Stimulated activated CD4-positive, alpha-beta T cell treated with anti-CD3 and anti-CD28 coated beads, Interleukin-12 subunit alpha, Interleukin-12 subunit beta, amount 100 ng/mL, for 4 hours (primary cell): Measurements from ENCODE around the gene CSRNP3.
"Not testable (repeated sequence)": the region's sequence is repeated elsewhere in the genome, so short reads cannot be mapped to it uniquely, and the experiment has no call there.

Source experiments
- DNase-seq: peaks from one replicate; pipeline ENCODE4 v3.0.0-alpha.2; 2020

Gene CSRNP3

DNA sequence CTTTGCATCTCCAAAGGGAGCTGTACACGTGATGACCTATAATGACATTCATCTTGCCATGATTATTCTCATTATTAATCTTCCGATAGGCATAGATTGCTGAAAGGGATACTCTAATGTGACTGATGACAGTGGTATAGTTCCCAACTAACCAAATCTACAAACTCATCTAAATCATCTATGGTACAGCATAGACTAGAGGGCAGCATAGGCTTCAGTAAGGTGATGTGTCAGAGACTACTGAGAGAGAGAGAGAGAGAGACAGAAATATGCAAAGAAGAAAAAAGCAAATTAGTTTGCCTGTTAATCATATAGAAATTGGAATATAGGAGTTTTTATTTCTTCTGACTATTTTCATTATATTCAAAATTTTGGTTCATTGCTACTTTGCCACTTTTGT, 89.3 kb downstream of the CSRNP3 start:
- no peak for DNase-seq

DNA sequence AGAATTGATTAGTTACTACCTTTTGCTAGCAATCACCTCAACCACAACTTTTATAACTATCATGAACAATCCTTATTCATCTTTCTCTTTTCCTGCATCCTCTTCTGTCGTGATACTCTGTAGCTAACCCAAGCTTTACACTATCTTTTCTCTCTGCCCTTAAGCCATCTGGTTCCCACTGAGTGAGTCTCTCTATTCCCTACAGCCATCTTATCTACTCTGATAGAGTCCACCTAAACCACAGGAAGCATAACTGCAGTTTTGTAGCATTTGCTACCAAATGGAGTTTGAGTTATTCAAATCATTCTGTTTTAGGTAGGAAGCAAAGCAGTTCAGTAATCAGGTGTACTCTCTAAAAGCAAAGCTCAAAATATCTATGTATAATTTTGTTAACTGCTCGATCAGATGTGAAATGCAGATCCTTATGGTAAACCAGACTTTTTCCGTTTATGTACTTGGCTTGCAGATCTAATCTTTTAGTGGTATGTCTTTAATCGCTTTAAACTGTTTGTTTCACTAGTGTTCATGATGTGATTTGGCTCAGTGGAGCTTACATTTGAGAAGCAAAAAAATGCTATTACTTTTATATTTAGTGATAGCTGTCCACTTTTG, 91.0 kb downstream of the CSRNP3 start:
- no peak for DNase-seq

DNA sequence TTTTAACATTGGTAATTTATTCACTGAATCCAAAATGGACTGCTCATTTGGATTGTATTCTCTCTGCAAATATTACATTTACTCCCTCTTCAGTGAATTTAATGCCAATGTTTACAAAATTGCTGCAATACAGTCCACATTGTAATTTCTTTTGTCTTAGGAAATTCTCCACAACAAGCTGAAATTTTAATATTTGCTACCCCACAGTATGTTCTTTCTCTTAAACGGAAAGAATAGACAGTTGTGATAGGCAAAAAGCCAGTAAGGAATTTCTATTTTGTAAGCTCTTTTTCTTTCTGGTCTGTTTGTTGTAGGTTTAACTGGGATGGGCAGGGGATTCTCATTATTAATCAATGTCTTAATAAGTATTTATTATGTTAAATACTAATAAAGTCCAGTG, 92.0 kb downstream of the CSRNP3 start:
- DNase-seq = no peak

DNA sequence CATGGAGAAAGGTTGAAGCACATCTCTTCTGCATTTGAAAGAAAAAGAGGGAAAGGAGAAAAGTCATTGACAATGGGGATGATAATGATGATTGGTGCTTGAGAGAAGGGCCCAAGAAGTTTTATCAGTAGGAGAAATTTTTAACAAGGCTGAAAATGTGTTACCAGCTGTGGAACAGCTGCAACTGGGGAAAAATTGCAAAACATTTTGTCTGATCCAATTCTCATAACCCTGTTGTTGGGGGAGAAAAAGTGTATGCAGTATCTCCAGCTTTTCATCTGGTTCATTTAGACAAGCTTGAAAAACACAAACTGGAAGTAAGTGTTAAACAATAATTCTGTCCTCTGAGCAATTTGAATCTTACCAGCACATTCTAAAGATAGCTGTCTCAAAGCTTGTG, 92.7 kb downstream of the CSRNP3 start:
- no peak for DNase-seq

DNA sequence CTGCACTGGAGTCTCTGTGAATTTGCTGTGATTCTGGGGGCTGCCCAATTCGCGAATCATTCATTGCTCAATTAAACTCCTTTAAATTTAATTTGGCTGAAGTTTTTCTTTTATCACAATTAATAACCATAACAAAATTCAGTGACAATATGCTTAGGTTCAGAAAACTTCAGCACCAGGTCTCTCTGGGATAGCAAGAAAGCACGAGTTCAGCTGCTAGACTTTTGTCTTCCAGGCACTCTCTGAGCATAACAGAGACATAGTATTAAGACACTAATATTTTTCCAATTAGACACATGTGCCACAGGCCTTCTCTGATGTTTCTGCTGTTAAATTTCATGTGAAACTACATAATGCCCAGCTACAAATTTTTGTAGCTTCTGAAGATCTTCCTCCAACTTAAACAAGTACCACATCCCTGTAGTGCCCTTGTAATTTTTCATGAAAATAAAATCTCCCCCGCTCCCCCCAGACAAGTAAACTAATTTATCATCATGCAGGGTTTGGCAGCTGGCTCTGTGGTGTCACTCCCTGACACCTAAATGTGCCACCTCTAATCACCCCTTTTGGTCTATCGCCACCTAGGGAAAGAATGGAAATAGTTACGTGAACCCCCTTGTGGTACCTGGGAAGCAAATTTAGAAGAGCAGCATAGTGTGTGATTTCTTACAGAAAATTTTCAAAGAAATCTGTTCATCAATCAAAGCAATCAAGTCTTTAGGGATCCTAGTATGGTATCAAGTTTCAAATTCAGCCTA, 94.1 kb downstream of the CSRNP3 start:
- DNase-seq = no peak

DNA sequence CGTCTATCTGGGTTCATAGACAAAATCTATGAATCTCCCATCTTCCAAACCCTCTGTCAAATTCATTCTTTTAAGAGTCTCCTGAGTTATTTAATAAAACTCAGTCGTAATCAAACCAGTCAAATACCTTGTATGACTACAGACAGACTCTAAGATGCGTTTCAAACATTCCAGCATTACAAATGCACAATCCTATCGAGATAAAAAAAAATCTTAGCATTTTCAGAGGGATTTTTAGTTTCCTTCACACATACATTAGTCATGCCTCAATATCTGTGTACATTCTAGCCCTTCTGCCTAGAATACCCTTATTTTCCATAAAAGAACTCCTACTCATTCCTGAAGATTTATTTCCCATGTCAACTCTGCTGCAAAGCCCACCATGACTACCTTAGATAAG, 96.5 kb downstream of the CSRNP3 start:
- DNase-seq = no peak

DNA sequence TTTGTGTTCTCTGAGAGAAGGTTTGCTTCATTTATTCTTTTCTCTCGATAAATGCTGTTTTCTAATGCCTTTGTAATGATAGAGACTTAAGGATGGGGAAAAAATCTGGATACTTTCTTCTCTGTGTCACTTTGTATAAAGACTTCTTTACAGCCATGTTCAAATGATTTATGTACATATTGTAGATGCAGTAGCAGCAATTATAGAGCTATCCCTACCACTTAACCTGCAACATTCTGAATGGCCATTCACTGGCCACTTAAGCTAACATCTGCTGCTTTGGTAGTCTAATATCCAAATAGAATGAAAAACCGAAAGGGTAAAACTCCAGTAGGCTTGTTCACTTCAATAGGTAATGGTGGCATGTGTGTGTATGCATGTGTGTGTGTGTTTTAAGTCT, 97.8 kb downstream of the CSRNP3 start:
- no peak for DNase-seq

DNA sequence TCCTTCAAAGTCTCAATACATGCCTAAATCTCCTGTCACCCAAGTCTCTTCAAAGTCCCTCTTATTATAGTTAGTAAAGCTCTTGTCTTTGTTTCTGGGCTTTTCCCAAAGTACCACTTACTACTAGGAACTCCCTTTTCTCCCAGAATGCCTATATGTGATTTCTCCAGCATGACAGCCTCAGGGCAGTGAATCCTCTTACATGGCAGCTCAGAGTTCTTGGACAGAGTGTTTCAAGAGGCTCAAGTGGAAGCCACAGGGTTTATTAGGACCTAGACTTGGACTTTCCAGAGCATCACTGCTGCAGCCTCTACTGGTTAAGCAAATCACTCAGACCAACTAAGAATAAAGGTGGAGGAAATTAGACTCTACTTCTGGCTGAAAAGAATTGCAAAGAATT, 98.9 kb downstream of the CSRNP3 start:
- no peak for DNase-seq

DNA sequence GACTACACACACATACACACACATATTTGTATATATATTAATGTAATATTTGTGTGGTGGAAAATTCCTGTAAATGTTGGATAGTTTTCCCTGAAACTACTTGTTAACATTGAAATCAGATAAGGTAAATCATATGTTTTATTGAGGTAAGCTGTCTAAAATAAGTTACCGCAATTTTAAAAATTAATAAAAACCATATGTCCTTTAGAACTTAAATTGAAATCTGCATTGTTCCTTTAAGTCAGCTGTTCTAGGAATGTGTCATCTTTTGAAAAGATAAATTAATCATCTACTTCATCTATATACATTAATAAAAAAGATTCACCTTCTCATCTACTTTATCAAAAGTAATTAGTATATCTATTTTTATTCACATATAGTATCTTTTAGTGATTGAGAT, 102.0 kb downstream of the CSRNP3 start:
- DNase-seq = no peak

DNA sequence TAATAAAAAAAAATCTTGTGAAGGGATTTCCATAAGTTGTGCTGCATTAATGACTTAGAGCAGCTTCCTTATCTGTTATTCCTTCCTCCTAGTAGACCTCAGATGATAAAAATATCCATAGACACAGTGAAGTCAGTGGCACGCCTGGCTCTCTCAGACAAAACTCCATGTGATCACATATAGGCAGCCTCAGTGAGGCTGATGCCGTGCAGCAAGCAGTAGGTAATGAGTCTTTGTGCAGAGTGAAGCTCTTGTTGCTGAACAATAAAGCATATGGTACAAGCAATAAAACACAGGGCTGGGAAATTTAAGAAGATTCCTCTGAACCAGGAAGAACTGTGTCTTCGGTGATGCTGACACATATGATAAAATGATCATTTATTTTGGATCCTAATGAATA, 102.7 kb downstream of the CSRNP3 start:
- DNase-seq = no peak

DNA sequence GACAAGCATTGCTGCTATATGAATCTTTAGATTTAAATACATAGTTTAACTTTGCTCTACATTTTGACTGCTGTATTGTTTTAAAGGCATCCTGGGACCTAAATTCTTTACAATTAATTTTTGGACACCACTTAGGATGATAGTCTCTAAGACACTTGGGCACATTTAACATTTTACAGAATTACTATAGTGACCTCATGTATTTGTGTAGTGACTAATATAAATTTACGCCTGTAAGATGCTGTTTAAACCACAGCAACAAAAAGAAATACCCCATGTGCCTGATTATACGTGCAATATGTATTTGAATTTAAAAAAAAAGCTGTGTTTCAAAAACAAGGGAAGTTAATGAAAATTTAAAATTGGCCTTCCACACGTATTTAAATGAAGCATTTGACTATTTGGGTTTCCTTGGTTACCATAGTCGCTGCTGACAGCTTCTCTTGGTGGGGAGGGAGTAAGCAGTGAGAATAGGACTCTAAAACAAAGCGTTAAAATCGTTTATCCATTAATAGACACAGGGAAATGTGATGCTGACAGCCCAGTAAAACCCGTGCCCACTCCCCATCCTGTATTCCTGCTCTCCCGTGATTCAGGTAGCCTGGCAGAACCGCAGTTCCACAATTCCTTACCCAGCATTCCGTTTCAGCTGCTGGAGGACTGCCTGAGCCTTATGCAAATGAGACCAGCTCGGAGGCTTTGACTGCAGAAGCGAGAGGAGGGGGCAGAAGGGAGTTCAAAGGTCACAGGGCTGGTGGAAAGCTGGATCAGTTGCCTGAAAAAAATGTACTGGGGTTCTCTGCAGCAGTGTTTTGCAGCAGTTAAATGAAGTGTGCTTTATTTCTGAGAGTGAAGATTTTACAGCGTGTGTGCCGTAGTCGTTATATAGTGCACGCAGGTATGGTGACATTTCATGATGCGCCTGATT, 104.3 kb downstream of the CSRNP3 start:
- no peak for DNase-seq

DNA sequence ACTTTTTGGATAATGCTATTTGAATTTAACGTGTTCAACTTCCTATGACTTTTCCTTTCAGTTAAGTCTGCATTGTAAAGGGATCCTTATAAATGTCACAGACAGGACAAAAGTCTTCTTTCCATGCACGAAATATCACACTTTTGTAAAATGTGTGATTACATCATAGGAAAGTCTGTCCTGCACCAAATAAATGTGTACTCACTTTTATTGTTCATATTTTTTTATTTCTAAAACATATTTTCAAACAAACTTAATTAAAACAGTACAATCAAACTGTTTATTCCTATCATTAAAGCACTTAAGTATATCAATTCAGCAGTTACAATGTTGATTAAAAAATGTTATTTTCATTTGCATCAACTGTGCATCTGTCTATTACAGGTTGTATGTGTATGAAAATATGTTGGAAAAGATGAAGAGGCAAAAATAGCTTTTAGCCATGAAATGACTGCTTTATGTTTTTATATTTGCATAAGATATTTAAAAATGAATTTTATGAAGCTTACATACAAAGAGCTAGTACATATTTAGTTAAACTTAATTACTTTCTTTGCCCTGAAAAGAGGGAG, 105.6 kb downstream of the CSRNP3 start:
- DNase-seq = no peak

DNA sequence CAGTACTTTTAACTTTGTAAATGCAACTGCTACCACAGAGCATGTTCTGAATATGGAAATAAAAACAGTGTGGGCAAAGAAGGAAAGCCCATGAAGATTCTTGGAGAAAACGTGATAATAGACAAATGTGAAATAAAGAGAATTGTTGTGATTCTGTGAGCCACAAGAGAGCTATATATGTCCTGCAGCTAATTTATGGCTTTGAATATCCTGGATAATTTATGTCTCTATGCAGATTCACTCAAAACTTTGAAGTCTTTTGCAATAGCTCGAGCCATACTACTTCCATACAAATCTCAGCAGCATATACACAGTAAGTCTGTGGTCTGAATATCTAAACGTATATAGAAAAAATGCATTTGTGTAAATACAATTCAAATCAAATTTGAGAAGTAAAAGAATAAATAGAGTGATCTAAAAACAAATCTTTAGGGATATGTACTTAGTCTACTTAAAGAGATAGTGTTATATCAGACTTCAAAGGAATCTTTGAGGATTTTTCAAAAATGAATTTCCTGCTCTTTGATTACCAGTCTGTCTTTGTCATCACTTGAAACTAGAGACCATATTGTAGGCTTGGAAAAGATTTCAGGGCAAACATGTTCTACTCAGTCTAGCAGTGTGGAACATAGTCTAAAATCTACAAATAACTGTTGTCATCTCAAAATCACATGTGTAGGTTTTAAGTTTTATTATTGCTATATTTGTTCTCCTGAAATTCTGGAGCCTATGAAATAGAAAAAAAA, 107.1 kb downstream of the CSRNP3 start:
- no peak for DNase-seq

DNA sequence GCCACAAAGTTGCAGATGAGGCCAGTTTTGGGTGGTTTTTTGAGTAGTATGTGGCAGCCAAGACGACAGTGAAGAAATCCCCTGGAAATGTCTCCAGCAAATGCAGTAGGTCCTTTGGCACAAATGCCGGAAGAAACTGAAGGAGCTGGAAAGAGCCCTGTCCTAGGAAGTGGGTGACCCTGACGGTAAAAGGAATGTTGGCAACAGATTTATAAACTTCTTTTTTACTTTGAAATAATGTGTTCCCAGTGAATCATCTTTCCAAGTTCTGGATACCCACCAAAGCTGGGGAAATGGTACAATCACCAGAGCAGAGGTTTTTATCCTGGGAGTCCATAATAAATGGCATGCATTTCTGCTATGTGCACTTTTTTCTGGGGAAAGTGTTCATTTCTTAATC, 112.9 kb downstream of the CSRNP3 start:
- no peak for DNase-seq

DNA sequence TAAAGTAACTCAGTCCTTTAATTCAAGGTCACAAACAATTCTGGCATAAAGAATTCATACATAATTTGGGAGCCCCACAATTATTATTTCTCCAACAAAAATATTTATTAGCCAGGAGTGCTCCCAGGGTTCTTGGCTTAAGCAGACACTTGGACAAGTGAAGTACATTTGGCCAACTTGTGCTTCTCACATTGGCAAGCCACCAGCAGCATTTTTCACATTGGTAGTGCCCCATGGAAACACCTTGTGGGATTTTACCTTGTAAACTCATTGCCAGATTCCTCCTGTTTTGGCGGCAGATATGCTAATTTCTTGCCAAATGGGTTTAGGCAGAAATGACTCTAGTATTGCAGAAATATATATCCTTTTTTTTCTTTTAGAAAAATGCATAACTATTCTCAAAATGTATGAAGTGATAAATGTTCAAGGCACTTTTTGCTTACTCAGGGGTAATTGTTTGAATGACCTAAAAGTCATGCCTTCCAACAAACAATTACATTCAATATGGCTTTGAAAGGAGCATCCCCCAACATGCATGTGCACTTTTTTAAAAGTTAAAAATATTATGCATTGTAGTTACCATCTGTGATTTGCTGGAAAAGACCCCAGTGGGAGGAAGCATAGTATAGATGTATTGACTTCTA, 113.5 kb downstream of the CSRNP3 start:
- no peak for DNase-seq

DNA sequence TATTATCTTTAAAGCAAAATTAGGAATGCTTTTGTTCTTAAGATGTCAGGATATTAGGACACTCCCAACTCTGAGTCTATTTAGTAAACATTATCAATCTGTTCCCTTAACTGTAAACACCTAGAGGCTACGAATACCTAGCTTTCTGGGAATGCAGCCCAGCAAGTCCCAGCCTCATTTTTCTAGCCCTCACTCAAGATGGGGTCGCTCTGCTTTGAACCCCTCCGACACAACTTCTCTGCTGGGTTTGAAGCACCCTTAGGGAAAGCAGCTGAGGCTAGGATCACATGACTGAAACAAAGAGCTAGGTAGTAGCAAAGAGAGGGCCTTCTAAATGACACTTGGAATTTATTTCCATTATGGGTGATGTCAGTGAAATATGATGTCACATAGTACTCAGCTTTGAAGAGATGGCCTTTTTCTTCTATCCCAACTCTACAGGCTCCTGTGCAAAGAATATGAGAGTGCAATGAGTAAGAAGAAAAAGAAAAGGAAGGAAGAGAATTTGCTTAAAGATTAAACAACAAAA, 114.7 kb downstream of the CSRNP3 start:
- no peak for DNase-seq

DNA sequence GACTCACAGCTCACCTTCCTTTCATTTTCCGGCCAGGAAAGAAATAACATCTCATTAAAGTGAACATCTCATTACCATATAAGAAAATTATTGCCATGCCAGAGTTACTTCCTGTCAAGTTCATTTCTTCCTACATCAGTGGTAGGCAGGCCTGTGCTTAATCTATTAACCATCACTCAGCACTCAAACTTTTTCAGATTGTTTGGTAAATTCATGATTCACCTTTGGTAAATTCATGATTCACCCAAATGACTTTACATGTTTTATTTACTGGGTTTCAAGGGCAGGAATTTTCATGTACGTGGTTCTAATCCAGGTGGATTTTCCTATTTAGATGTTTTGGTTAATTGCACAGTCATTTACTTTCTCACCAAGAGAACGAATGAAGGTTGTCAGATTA, 116.5 kb downstream of the CSRNP3 start:
- DNase-seq = no peak

DNA sequence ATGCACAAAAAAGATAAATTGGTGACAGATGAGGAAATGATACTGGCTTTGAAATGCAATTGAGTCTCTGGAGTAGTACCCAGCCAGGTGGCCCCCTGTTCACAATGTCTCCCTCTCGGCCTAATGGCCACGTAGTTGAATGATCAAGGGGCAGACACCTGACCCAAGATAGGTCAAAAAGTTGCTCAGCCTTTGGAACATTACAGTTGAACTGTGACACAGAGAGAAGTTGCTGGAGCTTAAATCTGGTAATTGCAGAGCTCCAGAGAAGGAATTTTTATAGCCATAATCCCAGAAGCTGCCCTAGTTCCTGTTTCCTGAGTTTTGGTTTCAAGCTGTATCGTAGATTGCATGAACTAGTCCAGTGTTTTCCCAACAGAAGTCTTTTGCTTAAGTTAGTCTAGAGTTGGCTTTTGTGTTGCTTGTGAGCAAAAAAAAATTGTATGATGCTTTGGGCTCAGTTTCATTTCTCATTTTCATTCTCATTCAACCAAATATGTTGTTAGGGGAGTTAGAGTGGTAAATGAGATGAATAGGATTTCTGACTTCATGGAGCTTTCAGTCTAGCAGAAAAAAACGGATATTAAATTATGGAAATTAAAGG, 117.9 kb downstream of the CSRNP3 start:
- DNase-seq = no peak

DNA sequence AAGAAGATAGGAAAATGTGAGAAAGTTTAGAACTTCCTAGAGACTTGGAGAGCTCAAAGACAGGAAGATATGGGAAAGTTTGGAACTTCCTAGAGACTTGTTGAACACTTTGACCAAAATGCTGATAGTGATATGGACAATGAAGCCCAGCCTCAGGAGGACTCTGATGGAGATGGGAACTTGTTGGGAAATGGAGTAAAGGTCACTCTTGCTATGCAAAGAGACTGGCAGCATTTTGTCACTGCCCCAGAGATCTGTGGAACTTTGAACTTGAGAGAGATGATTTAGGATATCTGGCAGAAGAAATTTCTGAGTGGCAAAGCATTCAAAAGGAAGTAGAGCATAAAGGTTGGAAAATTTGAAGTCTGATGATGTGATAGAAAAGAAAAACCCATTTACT, 121.5 kb downstream of the CSRNP3 start:
- not testable (repeated sequence) for DNase-seq

DNA sequence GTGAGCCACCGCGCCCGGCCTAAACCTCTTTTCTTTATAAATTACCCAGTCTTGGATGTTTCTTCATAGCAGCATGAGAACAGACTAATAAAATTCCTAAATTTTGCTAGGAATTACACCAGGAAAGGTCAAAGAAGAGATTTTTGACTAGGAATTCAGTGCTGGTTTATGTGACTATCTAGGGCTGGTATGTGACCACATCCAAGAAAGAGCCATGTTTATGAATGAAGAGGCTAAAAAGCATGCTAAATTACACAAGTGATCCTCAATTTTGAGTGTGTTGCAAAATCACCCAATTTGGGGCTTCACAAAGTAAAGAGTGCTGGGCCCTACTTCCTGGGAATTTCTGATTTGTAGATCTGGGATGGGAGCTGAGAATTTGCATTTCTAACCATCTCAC, 123.6 kb downstream of the CSRNP3 start:
- no peak for DNase-seq

DNA sequence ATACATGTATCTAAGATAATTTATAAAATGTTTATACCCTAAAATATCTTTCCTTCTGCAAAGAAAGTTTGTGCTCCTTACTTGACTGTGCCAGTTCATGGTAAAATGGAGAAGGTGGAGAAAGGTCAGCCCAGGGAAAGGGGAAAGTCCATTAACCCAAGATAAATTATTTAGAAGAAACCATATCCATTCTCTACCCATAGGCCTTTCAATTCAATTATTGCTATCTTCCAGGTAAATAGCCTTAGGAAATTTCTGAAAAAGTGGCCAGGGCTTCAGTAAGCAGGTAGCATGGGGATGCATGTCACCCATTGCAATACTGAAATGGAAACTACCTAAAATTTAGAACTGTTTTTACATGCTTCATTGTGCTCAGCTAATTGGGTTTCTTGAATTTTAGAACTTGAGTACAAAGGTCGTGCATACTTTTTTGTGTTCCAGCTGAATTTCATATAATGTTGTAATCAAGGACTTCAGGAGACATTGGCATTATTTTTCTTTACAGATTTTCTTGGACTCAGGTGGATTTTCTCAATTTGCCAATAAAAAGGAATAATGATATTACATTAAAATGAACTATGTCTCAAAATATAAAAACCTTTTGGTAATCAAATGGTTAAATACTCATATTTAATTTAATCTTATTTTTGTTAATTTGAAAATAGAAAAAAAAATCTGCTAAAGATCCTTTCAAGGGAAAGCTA, 124.9 kb downstream of the CSRNP3 start:
- no peak for DNase-seq
